Hepatocyte (in vitro differentiated cells): Measurements from ENCODE around the gene SYNGR2. TPM values are rescaled to one million over a fixed set of nuclear protein-coding genes. Genes with fewer than 3 reads are reported as not detected.
A peak's percentile ranks its signal among the peaks of the same experiment; 100 is the strongest.

Experiments used
- DNase-seq: peaks from one replicate; pipeline ENCODE4 v3.0.0-alpha.2; 2016; ENCODE audit warnings: low spot score
- H2AFZ ChIP-seq: fragments of 200-600 bp; sonication (generic); 2 replicates; pipeline ENCODE4 v1.6.0; 2016; ENCODE audit warnings: antibody characterized with exemption, mild to moderate bottlenecking
- H3K27ac ChIP-seq: fragments of 200-600 bp; sonication (generic); 2 replicates; pipeline ENCODE4 v1.5.1; 2016; ENCODE audit warnings: mild to moderate bottlenecking
- H3K27me3 ChIP-seq: fragments of 200-600 bp; sonication (generic); 2 replicates; pipeline ENCODE4 v1.6.1; 2016
- H3K36me3 ChIP-seq: fragments of 200-600 bp; sonication (generic); replicated peaks from 2 replicates; pipeline ENCODE4 v1.5.1; 2016; ENCODE audit warnings: low read depth; ENCODE audit not compliant: insufficient read depth
- H3K4me1 ChIP-seq: fragments of 200-600 bp; sonication (generic); 2 replicates; pipeline ENCODE4 v1.5.1; 2016; ENCODE audit warnings: mild to moderate bottlenecking, moderate library complexity; ENCODE audit not compliant: insufficient read depth
- H3K4me2 ChIP-seq: fragments of 200-600 bp; sonication (generic); 2 replicates; pipeline ENCODE4 v1.6.0; 2016
- H3K4me3 ChIP-seq: fragments of 200-600 bp; sonication (generic); 2 replicates; pipeline ENCODE4 v1.5.1; 2016; ENCODE audit warnings: mild to moderate bottlenecking
- H3K79me2 ChIP-seq: fragments of 200-600 bp; sonication (generic); 2 replicates; pipeline ENCODE4 v1.6.0; 2017; ENCODE audit warnings: mild to moderate bottlenecking
- H3K9me2 ChIP-seq: fragments of 200-600 bp; sonication (generic); replicated peaks from 2 replicates; pipeline ENCODE4 v1.6.0; 2017; ENCODE audit warnings: mild to moderate bottlenecking; ENCODE audit not compliant: insufficient read depth
- H3K9me3 ChIP-seq: fragments of 200-600 bp; sonication (generic); 2 replicates; pipeline ENCODE4 v1.5.1; 2016; ENCODE audit warnings: low read depth, mild to moderate bottlenecking
- H4K20me1 ChIP-seq: fragments of 200-600 bp; sonication (generic); 2 replicates; pipeline ENCODE4 v1.6.0; 2016; ENCODE audit warnings: mild to moderate bottlenecking; ENCODE audit not compliant: insufficient read depth, poor library complexity, severe bottlenecking
- CTCF ChIP-seq: fragments of 200-600 bp; sonication (generic); IDR thresholded peaks from 2 replicates; pipeline ENCODE4 v1.5.1; 2016; ENCODE audit warnings: antibody characterized with exemption, mild to moderate bottlenecking; ENCODE audit not compliant: poor library complexity
- EZH2 ChIP-seq: fragments of 200-600 bp; sonication (generic); IDR thresholded peaks from 2 replicates; pipeline ENCODE4 v1.6.1; 2016; ENCODE audit warnings: antibody characterized with exemption, mild to moderate bottlenecking, borderline replicate concordance
- EZH2phosphoT487 ChIP-seq: fragments of 200-600 bp; sonication (generic); IDR thresholded peaks from one replicate; pipeline ENCODE4 v1.6.1; 2018; ENCODE audit warnings: antibody characterized with exemption, mild to moderate bottlenecking, low read depth, moderate library complexity; ENCODE audit not compliant: unreplicated experiment, severe bottlenecking
- WGBS: methylation state at CpG from one replicate; pipeline ENCODE4 v1.1.6; 2016; ENCODE audit warnings: low lambda C conversion rate; ENCODE audit errors: missing lambda C conversion rate; 5-methylcytosine and 5-hydroxymethylcytosine counted together
- polyA plus RNA-seq: library from polyadenylated mRNA; unstranded; fragments of >200 nt; fragmentation: Nextera tagmentation; extraction: Ambion mirVana; gene quantifications from 2 replicates; pipeline ENCODE4 v1.2.1, GENCODE V29; 2016
- total RNA-seq: library from RNA; depleted of rRNA; stranded (reverse); fragments of >200 nt; gene quantifications from 2 replicates; pipeline ENCODE4 v1.2.3, GENCODE V29; 2014

SYNGR2 gene
- total and polyA plus RNA-seq, 2 experiments from 2014 or later: 48.3 to 160 TPM

- peak overlapping the region; percentile 79 for H3K27ac ChIP-seq
Observed at GRCh38 chr17:78200451-78200850, 32.1 kb downstream of the SYNGR2 start.

GRCh38 chr17:78202666-78203065, 34.3 kb downstream of the SYNGR2 start:
- TF ChIP-seq CTCF (no peak), EZH2 (no peak), EZH2phosphoT487 (no peak)
- no peaks in the 10 kb centered on the region for H3K27me3 ChIP-seq
- H3K79me2 ChIP-seq: peaks cover 2% of the 10 kb centered on the region
- H3K9me2 ChIP-seq: no peaks in the 10 kb centered on the region
- no peak overlapping the region for H3K27ac ChIP-seq
- no peak overlapping the region for H3K4me2 ChIP-seq
- no peak overlapping the region for H2AFZ ChIP-seq
- no peaks in the 10 kb centered on the region for H3K9me3 ChIP-seq
- 94% methylated on average over 8 of the region's 8 CpGs for WGBS
- no peaks in the 10 kb centered on the region for H3K36me3 ChIP-seq
- no peak for DNase-seq
- no peaks in the 10 kb centered on the region for H4K20me1 ChIP-seq
- no peaks in the 10 kb centered on the region for H3K4me1 ChIP-seq
- no peak overlapping the region for H3K4me3 ChIP-seq

More at GRCh38 chr17:78200451-78200850, 32.1 kb downstream of the SYNGR2 start:
- 88% methylated on average over 6 of the region's 6 CpGs for WGBS
- no peaks in the 10 kb centered on the region for H3K9me2 ChIP-seq
- no peak overlapping the region for H3K4me3 ChIP-seq
- TF ChIP-seq CTCF (no peak), EZH2 (no peak), EZH2phosphoT487 (no peak)
- no peak for DNase-seq
- peaks cover 2% of the 10 kb centered on the region for H3K79me2 ChIP-seq
- no peaks in the 10 kb centered on the region for H4K20me1 ChIP-seq
- H2AFZ ChIP-seq: no peak overlapping the region
- H3K9me3 ChIP-seq: no peaks in the 10 kb centered on the region
- H3K27me3 ChIP-seq: no peaks in the 10 kb centered on the region
- H3K36me3 ChIP-seq: no peaks in the 10 kb centered on the region
- H3K4me2 ChIP-seq: no peak overlapping the region
- no peaks in the 10 kb centered on the region for H3K4me1 ChIP-seq

- no peak overlapping the region for H3K27ac ChIP-seq
- DNase-seq: no peak
- no peaks in the 10 kb centered on the region for H3K36me3 ChIP-seq
- 95% methylated on average over 22 of the region's 22 CpGs for WGBS
- TF ChIP-seq EZH2 (no peak), EZH2phosphoT487 (no peak), CTCF (no peak)
- H3K9me2 ChIP-seq: no peaks in the 10 kb centered on the region
- no peaks in the 10 kb centered on the region for H3K9me3 ChIP-seq
- H3K4me1 ChIP-seq: no peaks in the 10 kb centered on the region
- H4K20me1 ChIP-seq: no peaks in the 10 kb centered on the region
- no peak overlapping the region for H2AFZ ChIP-seq
- H3K4me3 ChIP-seq: no peak overlapping the region
- H3K27me3 ChIP-seq: no peaks in the 10 kb centered on the region
- H3K79me2 ChIP-seq: peaks cover 2% of the 10 kb centered on the region
- no peak overlapping the region for H3K4me2 ChIP-seq
Observed at GRCh38 chr17:78204387-78205123, 36.2 kb downstream of the SYNGR2 start.
